T-cell (primary cell): ENCODE measurements around the gene C11orf54. TPM values are rescaled to one million over a fixed set of nuclear protein-coding genes. Genes with fewer than 3 reads are reported as not detected.
A peak's percentile ranks its signal among the peaks of the same experiment; 100 is the strongest.

Source experiments
- ATAC-seq, 4 experiments: fragments of 200-7000 bp in 3 of 4; fragments of 150-1000 bp in 1 of 4; cut with Tn5 transposase; replicated peaks in 1 of 4; 1 replicate in 3 of 4; 2 replicates in 1 of 4; pipeline ENCODE4 v1.10.0; 2021; ENCODE audit warnings: moderate library complexity in 3 of 4, mild to moderate bottlenecking in 2 of 4, moderate number of reproducible peaks in 1 of 4
- CTCF ChIA-PET, 2 donors: fragments of 300-600 bp; sonication (Branson Sonifier 250); formaldehyde crosslinking; loops; one replicate each; lab custom pipeline; 2022; ENCODE audit warnings: antibody characterized with exemption in 2 of 2; lab: Charles Lee
- POLR2A ChIA-PET, 2 donors: fragments of 300-600 bp; sonication (Branson Sonifier 250); formaldehyde crosslinking; loops; one replicate each; lab custom pipeline; 2022; ENCODE audit warnings: antibody characterized with exemption in 2 of 2; lab: Charles Lee
- DNase-seq, 35 experiments: peaks; one replicate each; pipeline versions ENCODE4 v3.0.0 to v3.0.0-alpha.2; 2013 to 2023
- H3K27ac ChIP-seq: one replicate; pipeline ENCODE4 v1.5.1; 2013; ENCODE audit warnings: low read length
- H3K27me3 ChIP-seq, 2 experiments: replicated peaks in 1 of 2; 1 replicate in 1 of 2; 2 replicates in 1 of 2; pipeline versions ENCODE4 v1.6.1 to v1.7.0; 2013; ENCODE audit warnings: low read length in 1 of 2, mixed read lengths in 1 of 2; ENCODE audit not compliant: control insufficient read depth in 2 of 2, insufficient read depth in 2 of 2; ENCODE audit errors: extremely low read depth in 1 of 2
- H3K36me3 ChIP-seq, 2 donors: 1 replicate in 1 of 2; 2 replicates in 1 of 2; pipeline versions ENCODE4 v1.6.1 to v1.7.0; 2013; ENCODE audit warnings: low read length in 1 of 2; ENCODE audit not compliant: control insufficient read depth in 2 of 2, insufficient read depth in 1 of 2; ENCODE audit errors: extremely low read depth in 1 of 2
- H3K4me1 ChIP-seq, 2 experiments: 1 replicate in 1 of 2; 2 replicates in 1 of 2; pipeline versions ENCODE4 v1.6.1 to v1.7.0; 2013; ENCODE audit warnings: low read length in 2 of 2, mixed read lengths in 1 of 2; ENCODE audit not compliant: insufficient read depth in 2 of 2, control insufficient read depth in 1 of 2; ENCODE audit errors: extremely low read depth in 1 of 2
- H3K4me3 ChIP-seq, 2 donors: 1 replicate in 1 of 2; 2 replicates in 1 of 2; pipeline versions ENCODE4 v1.5.1 to v1.7.0; 2013; ENCODE audit warnings: mild to moderate bottlenecking in 2 of 2, low read length in 1 of 2, moderate library complexity in 1 of 2; ENCODE audit not compliant: control insufficient read depth in 1 of 2; ENCODE audit errors: extremely low read depth in 1 of 2
- H3K9me3 ChIP-seq: 2 replicates; pipeline ENCODE4 v1.7.0; 2013
- H3K27ac Mint-ChIP-seq, 2 donors: one replicate each; pipeline ENCODE4 v1.8.0; 2020 to 2021; ENCODE audit warnings: mild to moderate bottlenecking in 2 of 2, mixed read lengths in 2 of 2
- H3K27me3 Mint-ChIP-seq, 2 donors: one replicate each; pipeline ENCODE4 v1.8.0; 2021 to 2022; ENCODE audit warnings: mixed read lengths in 2 of 2
- H3K36me3 Mint-ChIP-seq: one replicate; pipeline ENCODE4 v1.8.0; 2021; ENCODE audit warnings: mixed read lengths
- H3K4me1 Mint-ChIP-seq, 3 donors: one replicate each; pipeline ENCODE4 v1.8.0; 2020 to 2022; ENCODE audit warnings: mixed read lengths in 3 of 3, mild to moderate bottlenecking in 1 of 3
- H3K4me3 Mint-ChIP-seq, 3 donors: one replicate each; pipeline ENCODE4 v1.8.0; 2020 to 2022; ENCODE audit warnings: mild to moderate bottlenecking in 3 of 3, mixed read lengths in 3 of 3, moderate library complexity in 3 of 3
- H3K9me3 Mint-ChIP-seq, 3 donors: one replicate each; pipeline ENCODE4 v1.8.0; 2020 to 2022; ENCODE audit warnings: mixed read lengths in 3 of 3
- whole genome bisulfite sequencing: methylation state at CpG from one replicate; pipeline ENCODE4 v1.1.5; 2013; ENCODE audit warnings: missing lambda C conversion rate; ENCODE audit not compliant: insufficient coverage; 5-methylcytosine and 5-hydroxymethylcytosine counted together
- total RNA-seq, 35 experiments: library from RNA in 6 of 35; stranded (reverse) in 6 of 35; fragments of 120-200 nt in 1 of 35; gene quantifications; one replicate each; pipeline versions ENCODE4 v1.2.1 to v1.2.4 and lab custom pipeline; 2013 to 2026

The C11orf54 gene
- total RNA-seq, 5 donors from 2014 or later (not counting 1 experiment from before 2014, with no cell fraction given): 15.3 to 30.8 (median 27.4) TPM

GRCh38 chr11:93804879-93805278, 63.4 kb downstream of the C11orf54 start:
- H3K9me3 Mint-ChIP-seq: no peaks in the 10 kb centered on the region
- no peak overlapping the region for H3K27ac Mint-ChIP-seq
- ATAC-seq: no peak
- WGBS: 100% methylated on average over 1 of the region's 2 CpGs
- no peaks in the 10 kb centered on the region for H3K27me3 Mint-ChIP-seq
- Histone ChIP-seq H3K36me3 (peaks cover 3 to 83% of the 10 kb centered on the region in 2 donors), H3K27ac (no peak overlapping the region), H3K4me3 (no peak overlapping the region), H3K9me3 (no peaks in the 10 kb centered on the region), H3K4me1 (no peaks in the 10 kb centered on the region), H3K27me3 (no peaks in the 10 kb centered on the region)
- peaks cover 3 to 8% (median 5%) of the 10 kb centered on the region in 3 donors for H3K4me1 Mint-ChIP-seq
- POLR2A ChIA-PET: no interaction called here
- H3K4me3 Mint-ChIP-seq: no peak overlapping the region
- H3K36me3 Mint-ChIP-seq: peaks cover 51% of the 10 kb centered on the region
- CTCF ChIA-PET: no interaction called here
- no peak for DNase-seq

- no peak overlapping the region for H3K4me3 Mint-ChIP-seq
- no peaks in the 10 kb centered on the region for H3K27me3 Mint-ChIP-seq
- DNase-seq: no peak
- Histone ChIP-seq H3K4me3 (no peak overlapping the region), H3K4me1 (no peaks in the 10 kb centered on the region), H3K36me3 (peaks cover 7 to 82% of the 10 kb centered on the region in 2 donors), H3K27me3 (no peaks in the 10 kb centered on the region), H3K27ac (no peak overlapping the region), H3K9me3 (no peaks in the 10 kb centered on the region)
- WGBS: 100% methylated on average over 2 of the region's 3 CpGs
- H3K4me1 Mint-ChIP-seq: no peaks in the 10 kb centered on the region
- ChIA-PET POLR2A (interaction anchor here in 1 of 2 donors (0.6 kb wide), 1 partner anchor 14 kb away, joined by 4 read pairs; no protein-coding TSS in a partner anchor), CTCF (interaction anchor here in 1 of 2 donors (0.6 kb wide), 2 partner anchors 87 to 91 kb away, joined by 3 read pairs; no protein-coding TSS in a partner anchor)
- peaks cover 54% of the 10 kb centered on the region for H3K36me3 Mint-ChIP-seq
- ATAC-seq: no peak
- no peaks in the 10 kb centered on the region for H3K9me3 Mint-ChIP-seq
- H3K27ac Mint-ChIP-seq: peak overlapping the region in 1 of 2 donors; percentile 28
Observed at GRCh38 chr11:93807980-93808379, 66.5 kb downstream of the C11orf54 start.

- peaks cover 4 to 47% of the 10 kb centered on the region in 2 donors for H3K36me3 ChIP-seq
- no peaks in the 10 kb centered on the region for H3K9me3 ChIP-seq
- H3K27ac Mint-ChIP-seq: peak overlapping the region in 1 of 2 donors; percentile 8
- WGBS: 100% methylated on average over 5 of the region's 5 CpGs
- DNase-seq (no peak), ATAC-seq (no peak)
- H3K4me1 Mint-ChIP-seq: no peaks in the 10 kb centered on the region
- no peak overlapping the region for H3K27ac ChIP-seq
- no peaks in the 10 kb centered on the region for H3K4me1 ChIP-seq
- H3K9me3 Mint-ChIP-seq: no peaks in the 10 kb centered on the region
- no peak overlapping the region for H3K4me3 ChIP-seq
- no peak overlapping the region for H3K4me3 Mint-ChIP-seq
- H3K27me3 Mint-ChIP-seq: no peaks in the 10 kb centered on the region
- no peaks in the 10 kb centered on the region for H3K27me3 ChIP-seq
- POLR2A ChIA-PET: interaction anchor here in 1 of 2 donors (0.7 kb wide), 1 partner anchor 90 kb away, joined by 3 read pairs; no protein-coding TSS in a partner anchor
- CTCF ChIA-PET: no interaction called here
- H3K36me3 Mint-ChIP-seq: peaks cover 44% of the 10 kb centered on the region
Observed at GRCh38 chr11:93813974-93814373, 72.5 kb downstream of the C11orf54 start.

Other genes with a start within 250 kb of the C11orf54 start
- 1 to 10 TPM in 4 of 5 donors, not detected in 1; 2.2 to 6.5 (median 4.7) TPM for gene SMCO4, start 198.3 kb upstream of the C11orf54 start, total RNA-seq
- 10 to 100 TPM; 10.9 to 15.1 (median 12.1) TPM for gene CEP295, start 80.0 kb upstream of the C11orf54 start, total RNA-seq
- 100 to 1,000 TPM; 130 to 177 (median 152) TPM for gene TAF1D, start 177 bp upstream of the C11orf54 start, total RNA-seq
- 10 to 100 TPM; 64.1 to 71.7 (median 67.1) TPM for gene MED17, start 42.6 kb downstream of the C11orf54 start, total RNA-seq
- gene VSTM5, start 108.9 kb downstream of the C11orf54 start, total RNA-seq: not detected